ENCODE measurements around the gene PTPRE.

PTPRE gene

DNA sequence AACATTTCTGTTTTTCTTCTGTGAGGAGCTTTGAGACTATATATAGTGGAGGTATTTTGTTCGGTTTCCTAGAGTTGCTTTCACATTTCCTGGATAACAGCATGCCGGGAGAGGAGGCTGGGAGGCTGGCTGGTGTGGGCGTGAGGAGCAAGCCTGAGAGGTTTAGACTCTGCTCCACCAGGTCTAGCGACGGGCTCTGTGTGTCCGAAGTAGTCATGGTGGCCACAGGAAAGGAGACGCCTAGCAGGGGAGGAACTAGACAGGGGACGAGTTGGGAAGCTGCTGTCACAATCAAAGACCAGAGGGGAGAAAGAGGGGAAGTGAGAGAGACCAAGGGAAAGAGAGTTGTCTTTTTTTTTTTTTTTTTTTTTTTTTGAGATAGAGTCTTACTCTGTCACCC, 19.6 kb downstream of the PTPRE start:
- peak; percentile 60 for DNase-seq (ENCODE audit: low spot score)

DNA sequence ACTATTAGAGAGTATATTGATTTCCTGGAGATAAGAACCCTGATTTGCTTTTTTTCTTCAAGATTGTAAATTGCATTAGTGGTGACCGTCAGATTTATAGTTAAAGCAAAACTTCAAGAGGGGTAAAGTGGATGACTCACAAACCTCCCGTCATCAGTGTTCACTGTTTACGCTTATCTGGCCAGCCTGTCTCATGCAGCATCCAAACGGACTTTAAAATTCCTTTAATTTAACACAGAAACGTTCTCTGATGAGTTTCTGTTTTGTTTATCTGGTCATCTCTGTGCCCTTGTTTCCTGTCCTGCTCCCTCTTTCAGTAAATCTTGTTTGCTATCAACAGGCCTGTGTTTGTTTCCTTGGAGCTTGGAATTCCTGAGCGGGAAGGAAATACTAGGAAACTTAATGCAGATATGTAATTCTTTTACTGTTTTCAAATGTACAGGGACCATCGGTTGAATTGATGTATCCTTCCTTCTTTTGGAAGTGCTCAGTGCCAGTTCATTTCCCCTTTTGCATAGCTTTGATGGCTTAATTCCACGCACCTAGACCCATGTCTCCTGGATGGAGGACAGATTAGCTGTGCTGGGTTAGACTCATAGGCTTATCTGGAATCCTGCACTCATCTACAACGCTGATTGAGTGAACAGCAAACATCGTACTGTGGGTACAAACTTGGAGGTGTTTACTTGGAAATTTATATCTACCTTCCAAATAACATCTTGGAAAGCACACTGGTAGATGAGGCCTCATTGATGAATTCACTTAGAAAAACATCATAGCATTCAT, 21.3 kb downstream of the PTPRE start:
- DNase-seq (ENCODE audit: low spot score), result no peak

DNA sequence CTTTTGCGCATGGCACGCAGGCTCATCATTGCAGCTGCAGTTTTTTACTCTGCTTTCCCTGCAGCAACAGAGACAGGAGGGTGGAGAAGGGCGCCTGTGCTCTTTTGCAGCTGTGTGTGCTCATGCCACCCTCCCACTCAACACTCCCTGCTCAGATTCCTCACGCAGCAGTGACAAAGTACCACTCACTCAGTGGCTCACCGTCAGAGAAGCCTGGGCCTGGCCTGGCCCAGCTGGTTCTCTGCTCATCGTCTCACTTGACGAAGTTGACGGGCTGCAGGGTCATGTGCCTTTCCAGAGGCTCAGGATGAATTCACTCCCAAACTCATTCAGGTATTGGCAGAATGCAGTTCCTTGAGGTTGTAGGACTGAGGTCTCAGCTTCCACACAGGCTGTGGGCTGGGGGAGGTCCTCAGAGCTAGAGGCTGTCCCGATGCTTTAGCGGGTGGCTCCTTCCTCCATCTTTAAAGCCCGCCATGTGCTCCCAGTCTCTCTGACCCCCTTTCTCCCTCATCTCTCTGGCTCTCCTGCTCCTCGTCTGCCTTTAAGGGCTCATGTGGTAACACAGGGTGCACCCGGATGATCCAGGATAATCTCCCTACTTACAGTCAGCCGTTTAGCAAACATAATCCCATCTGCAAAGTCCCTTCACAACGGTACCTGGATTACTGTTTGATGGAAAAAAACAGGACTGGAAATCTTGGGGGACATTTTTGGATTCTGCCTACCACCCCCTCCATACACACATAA, 25.8 kb downstream of the PTPRE start:
- peak; percentile 33 for DNase-seq (ENCODE audit: low spot score)

DNA sequence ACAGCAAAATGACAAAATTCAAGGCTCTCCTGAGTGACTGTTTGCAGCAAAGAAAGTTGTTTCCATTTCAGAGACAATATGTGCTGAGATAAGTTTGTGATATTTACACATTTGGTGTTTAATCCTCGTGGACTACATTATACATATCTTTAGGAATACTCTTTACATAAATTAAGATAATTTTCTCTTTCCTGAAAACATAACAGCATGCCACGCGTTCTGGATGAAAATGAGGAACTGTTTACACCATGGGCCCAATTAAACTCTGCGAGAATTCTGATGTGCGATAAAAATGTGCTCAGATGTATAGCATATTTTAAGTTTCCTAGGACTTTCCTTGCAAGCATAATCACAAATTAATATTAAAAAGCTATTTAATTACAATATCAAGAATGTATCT, 26.4 kb downstream of the PTPRE start:
- DNase-seq (ENCODE audit: low spot score), result no peak

DNA sequence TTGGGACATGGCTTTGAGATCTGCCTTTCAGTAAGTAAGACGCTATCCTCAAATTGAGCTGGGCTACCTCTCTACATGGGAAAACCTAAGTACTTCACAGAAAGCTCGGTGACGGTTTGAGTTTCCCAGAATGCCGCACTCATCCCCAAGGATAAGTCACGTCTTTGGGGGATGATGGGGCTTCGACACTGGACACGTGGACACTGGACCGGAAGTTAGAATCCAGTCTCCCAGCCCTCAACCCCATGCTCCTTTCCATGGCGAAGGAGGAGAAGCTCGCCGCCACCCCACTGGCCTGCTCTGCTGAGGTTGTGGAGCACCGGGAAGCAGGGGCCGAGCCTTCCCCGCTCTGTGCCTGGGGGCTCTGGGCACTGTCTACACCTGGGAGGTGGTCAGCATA, 27.5 kb downstream of the PTPRE start:
- no peak for DNase-seq (ENCODE audit: low spot score)

DNA sequence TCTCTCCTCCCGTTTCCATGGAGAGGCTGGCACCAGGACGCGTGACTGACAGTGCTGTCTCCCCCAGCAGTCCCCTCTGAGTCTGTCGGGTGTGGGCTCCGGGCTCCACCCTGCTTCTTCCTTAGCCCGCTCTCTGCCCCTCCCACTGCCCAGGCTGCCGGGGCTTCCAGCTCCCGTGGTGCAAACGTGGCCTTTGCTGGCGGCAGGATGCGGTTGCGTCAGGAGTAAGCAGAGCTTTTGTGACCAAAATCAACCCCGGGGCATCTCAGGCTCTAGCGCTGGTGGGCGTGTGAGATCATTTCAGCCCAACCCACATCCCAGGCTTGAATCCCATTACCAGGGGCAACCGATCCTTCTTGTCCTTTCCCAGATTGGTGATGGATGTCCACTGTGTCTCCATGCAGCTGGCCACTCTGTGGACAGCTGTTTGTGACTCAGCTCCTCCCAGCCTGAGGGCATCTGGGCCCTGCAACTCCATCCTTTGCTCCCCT, 28.2 kb downstream of the PTPRE start:
- peak; percentile 43 for DNase-seq (ENCODE audit: low spot score)

DNA sequence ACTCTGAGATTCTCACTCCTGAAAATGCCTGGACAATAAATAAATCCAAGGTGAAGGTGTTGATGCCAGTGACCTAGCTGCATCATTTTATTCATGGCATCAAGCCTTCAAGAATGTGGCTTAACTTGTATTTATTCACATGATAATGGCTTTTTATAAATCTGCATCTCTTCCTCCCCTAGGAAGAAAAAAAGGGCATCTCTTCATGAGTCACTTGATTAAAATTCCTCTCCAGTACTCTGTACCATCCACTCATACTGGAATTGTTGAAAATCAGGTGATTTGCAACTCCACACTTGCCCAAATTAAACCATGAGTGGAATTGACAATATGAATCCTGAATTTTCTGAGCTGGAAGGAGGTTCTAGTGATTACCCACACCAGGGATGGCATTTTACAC, 30.2 kb downstream of the PTPRE start:
- DNase-seq (ENCODE audit: low spot score), result no peak

DNA sequence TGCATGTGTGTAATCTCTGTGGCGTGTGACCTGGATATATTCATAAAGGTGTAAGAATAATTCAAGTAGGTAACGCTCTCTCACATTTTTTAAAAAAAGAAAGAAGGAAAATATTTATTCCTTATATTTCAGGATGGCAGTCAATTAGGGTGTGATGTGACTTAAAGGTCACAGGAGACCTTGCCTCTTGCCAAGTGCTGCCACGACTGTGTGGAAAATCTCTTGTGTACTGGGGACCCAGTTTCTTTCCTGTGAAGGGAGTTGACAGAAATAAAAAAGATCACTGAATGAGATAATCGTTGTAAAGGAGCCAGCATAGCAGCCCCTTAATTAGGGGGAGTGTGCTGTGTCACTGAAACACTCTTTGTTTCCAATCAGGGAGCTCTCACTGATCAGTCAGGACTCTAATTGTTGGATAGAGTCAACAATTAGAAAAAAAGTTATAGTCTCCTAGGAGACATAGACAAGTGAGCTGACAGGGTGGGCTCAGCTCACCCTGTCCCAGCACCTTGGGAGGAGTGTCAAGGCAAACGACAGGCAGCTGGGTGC, 31.1 kb downstream of the PTPRE start:
- peak; percentile 40 for DNase-seq (ENCODE audit: low spot score)

DNA sequence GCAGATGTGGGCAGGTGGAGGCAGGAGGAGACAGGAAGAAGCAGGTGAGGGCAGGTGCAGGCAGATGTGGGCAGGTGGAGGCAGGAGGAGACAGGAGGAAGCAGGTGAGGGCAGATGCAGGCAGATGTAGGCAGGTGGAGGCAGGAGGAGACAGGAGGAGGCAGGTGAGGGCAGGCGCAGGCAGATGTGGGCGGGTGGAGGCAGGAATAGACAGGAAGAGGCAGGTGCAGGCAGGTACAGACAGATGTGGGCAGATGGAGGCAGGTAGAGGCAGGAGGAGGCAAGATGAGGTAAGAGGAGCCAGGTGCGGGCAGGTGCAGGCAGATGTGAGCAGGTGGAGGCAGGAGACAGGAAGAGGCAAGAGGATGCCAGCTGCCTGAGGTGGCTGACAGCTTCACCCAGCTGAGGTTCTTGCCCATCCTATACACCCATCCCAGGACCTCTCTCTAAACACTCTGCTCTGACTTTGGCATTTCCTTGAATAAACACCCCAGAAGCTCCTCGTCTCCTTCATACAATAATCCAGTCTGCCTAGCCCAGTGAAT, 33.0 kb downstream of the PTPRE start:
- DNase-seq (ENCODE audit: low spot score), result no peak

DNA sequence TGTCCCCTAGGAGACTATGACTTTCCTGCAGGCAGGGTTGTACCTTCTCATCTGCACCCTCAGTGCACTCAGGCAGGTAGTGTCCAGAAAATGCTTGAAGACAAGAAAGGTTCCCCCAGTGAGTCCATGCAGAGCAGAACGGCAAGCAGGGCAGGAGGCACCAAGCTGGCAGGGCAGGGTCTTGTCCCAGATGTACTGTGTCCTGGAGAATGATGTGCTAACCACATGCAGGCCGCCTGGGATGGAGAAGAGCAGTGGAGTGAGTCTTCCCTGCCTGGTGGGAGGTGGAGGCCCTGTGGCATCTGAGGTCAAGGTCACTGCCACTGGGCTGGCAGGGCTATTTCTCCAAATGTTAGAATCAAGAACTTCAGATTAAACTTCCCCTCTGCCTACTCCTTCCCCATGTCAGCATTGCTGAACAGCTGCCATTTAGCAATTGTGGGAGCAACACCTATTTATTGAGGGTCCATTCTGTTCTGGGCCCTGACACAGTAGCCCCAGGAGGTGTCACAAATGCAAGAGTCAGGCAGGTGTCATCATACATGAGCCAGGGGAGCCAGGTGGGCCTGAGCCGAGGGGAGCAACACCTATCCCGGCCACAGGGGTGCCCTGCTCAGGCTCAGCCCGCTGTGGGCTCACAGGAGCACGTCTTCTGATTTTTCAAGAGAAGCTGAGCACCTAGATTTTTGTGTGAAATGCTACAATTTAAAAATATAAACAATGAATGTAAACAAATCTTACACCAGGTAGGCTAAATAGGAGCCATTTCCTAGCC, 34.1 kb downstream of the PTPRE start:
- DNase-seq (ENCODE audit: low spot score), result no peak

DNA sequence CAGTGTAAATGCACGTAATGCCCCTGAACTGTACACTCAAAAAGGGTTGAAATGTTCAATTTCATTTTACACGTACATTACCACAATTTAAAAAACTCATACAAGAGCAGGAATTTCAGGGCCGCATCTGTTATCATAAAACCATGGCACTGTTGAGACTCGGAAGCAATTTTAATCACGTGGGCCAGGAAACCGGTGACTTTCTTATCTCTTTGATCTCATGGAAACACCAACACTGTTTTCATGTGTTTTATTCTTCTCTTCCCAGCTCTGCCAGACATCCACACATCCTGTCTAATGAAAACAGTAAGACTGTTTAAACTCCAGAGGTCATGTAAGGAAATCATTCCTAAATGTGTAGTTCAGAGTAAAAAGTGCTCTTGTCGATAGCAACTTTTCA, 35.9 kb downstream of the PTPRE start:
- no peak for DNase-seq (ENCODE audit: low spot score)

DNA sequence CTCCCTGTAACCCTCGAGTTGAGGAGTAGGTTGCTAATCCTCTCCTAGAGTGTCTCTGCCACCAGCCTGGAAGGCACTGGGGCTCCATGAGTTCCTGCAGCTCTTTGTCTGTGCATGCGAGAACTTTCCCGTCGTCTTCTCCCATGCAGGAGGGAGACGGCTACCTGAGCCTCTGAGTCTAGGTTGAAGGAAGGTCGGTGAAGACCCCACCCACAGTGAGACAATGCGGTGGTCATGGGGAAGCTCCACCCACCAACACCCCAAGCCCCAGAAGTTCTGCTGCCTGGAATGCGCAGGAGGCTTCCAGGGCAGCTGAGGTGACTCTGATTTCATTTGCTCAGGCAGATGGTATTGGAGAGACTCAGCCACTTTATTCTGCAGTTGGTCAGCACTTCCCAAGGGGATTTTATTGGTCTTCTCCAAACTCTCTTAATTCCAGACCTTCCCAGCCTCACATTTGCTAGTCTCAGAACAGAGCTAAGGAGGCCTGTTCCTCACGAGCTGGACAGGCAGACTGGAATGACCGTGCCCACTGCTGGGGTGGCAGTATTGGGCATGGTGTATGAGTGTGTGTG, 36.5 kb downstream of the PTPRE start:
- no peak for DNase-seq (ENCODE audit: low spot score)

DNA sequence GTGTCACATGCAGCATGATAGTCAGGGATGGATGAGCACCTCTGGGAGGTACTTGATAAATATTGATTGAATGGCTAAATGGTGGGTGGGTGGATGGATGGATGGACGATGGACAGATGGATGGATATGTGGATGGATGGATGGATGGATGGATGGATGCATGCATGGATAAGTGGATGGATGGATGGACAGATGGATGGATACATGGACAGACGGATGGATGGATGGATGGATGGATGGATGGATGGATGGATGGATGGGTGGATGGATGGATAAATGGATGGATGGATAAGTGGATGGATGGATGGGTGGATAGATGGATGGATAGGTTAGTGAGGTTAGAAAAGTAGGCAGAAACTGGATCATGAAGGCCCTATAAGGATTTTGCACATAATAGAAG, 37.4 kb downstream of the PTPRE start:
- no peak for DNase-seq (ENCODE audit: low spot score)

DNA sequence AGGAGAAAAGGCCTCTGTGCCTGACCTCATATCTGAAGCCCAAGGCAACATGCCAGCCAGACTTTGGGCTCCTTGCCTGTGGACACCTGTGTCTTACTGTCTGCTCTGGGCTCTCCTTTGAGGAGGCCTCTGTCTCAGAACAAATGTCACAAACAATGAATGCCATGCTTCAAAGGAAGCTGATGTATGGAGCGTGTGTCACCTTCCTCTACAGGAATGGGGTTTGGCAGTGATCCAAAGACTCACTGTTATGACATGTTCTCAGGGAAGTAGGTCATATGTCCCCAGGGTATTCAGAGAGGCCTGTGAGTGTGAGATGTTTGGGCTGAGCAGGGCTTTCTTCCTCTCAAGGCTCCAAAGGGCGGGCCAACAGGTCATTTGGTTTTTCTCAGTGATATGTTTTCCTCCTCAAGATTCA, 38.4 kb downstream of the PTPRE start:
- DNase-seq (ENCODE audit: low spot score), result no peak

DNA sequence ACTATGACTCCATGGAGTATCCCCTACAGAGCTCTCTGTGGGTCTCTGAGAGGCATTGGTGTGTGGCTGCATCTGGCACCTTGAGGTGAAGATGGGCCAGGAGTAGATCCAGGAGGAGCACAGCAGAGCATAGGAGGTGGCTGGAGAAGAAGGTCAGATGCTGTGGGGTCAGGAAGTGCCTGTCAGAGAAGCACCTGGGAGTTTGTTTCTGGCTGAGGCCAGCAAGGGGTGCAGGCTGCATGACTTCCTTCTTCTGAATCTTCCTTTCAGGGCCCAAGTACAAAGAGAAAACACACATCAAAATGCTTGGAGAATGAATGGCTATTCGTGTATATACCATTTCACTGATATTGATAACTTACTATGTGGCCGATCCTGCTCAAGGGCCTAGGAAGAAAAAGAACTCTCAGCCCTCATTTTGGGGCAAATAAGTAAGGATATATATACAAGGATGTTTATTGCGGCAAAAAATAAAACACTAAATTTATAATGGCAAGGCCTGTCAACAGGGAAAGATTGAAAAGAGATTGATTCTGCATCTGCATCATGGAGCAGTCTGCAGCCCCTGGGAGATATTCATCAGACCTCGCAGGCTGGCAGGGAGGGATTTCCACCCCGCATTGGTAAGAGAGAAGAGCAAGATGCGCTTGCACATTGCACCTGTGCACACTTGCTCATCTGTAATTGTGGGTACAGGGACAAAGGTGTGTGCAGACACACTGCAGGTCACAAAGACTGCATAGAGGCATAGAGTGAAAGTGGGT, 39.2 kb downstream of the PTPRE start:
- no peak for DNase-seq (ENCODE audit: low spot score)

DNA sequence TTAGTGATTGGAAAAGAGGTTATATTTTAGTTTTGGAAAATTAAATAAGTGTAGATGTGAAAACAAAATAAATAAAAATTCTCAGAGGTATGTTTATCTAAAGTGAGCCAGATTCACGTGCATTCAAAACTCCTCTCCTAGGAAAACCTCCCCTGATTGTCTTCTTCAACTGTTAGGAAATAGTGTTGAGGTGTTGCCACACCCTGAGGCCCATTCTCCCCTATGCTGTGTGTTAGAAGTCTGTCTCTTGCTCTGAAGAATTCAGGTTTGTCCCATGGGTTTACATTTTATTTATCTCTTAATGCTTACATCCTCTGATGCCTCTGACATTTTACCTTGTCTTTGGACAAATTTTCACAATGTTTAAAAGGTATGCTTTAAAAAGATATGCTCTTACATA, 40.3 kb downstream of the PTPRE start:
- DNase-seq (ENCODE audit: low spot score), result no peak

DNA sequence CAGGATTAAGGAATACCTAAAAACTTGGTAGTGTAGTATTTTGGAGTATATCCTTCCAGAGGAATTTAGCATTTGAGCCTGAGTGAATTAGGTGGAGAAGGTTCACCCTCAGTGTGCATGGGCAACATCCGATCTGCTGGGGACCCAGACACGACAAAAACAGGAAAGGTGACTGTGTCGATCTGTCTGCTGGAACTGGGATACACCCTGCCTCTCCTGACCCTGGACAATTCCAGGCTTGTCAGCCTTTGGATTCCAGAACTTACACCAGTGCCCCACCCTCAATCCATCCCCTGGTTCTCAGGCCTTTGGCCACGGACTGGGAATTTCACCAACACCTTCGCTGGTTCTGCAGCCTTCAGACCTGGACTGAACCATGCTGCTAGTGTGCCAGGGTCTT, 41.9 kb downstream of the PTPRE start:
- DNase-seq (ENCODE audit: low spot score), result no peak

DNA sequence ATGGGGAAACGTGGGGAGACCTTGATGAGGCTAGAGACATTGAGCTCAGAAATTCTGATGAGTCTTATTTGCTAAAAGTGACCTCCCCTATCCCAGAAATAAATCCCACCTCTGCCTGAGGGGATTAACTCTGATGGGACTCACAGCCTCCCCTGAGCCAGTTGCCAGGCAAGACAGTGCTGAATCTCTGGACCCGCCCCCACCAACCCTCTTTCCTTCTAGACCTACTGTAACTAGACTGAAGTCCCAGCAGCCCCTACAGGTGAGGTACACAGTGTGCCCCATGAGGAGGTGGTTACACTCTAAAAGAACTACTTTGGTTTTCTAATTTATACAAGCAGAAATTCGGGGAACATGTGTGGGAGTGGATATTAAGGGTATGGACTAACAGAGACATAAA, 42.9 kb downstream of the PTPRE start:
- no peak for DNase-seq (ENCODE audit: low spot score)

DNA sequence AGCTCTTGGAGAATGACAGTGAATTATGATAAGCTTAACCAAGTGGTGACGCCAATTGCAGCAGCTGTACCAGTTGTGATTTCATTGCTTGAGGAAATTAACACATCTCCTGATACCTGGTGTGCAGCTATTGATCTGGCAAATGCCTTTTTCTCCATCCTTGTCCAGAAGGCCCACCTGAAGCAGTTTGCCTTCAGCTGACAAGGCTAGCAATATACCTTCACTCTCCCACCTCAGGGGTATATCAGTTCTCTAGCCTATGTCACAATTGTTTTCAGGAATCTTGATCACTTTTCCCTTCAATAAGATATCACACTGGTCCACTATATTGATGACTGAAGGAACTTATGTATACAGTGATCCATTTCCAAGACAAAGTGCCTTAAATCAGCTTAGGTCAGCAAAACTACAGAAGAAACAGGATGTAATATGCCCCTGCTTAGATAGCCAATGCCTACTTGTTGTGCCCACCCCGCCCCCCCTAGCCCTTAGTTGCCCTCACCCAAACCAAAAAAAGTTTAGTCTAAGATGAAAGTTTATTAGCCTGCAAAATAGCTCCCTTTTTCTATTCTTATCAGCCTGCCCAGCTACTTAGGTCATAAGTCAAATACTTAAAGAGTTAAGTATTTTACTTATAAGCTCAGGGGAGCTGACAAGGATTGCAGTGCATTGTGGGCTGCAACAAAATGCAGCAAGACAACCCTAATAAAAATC, 45.1 kb downstream of the PTPRE start:
- DNase-seq (ENCODE audit: low spot score), result no peak

DNA sequence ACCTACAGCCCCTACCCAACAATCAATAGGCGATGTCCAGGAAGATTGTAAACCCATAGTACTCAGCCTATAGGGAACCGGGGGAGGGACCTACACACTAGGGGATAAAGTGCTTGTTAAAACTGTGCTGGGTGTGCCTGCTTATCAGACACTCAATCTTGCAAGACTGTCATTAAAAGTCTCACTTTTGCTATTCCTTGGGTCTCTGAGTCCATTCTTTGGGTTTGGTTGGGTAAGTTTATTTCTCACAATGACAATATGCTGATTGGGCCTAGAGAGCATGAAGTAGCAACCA, 45.6 kb downstream of the PTPRE start:
- no peak for DNase-seq (ENCODE audit: low spot score)

DNA sequence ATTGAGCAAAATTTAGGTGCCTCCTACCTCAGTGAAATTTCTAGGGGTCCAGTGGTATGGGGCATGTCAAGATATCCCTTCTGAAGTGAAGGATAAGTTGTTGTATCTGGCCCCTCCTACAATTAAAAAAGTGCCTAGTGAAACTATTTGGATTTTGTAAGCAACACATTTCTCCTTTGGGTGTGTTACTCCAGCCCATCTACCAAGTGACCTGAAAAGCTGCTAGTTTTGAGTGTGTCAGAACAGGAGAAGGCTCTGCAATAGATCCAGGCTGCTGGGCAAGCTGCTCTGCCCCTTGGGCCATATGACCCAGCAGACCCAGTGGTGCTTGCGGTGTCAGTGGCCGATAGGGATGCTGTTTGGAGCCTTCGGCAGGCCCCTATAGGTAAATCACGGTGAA, 46.0 kb downstream of the PTPRE start:
- no peak for DNase-seq (ENCODE audit: low spot score)
